Measurements from ENCODE around the gene MRPL46.
A peak's percentile ranks its signal among the peaks of the same experiment; 100 is the strongest.
"Not testable (repeated sequence)": the region's sequence is repeated elsewhere in the genome, so short reads cannot be mapped to it uniquely, and the experiment has no call there.

The MRPL46 gene

DNA sequence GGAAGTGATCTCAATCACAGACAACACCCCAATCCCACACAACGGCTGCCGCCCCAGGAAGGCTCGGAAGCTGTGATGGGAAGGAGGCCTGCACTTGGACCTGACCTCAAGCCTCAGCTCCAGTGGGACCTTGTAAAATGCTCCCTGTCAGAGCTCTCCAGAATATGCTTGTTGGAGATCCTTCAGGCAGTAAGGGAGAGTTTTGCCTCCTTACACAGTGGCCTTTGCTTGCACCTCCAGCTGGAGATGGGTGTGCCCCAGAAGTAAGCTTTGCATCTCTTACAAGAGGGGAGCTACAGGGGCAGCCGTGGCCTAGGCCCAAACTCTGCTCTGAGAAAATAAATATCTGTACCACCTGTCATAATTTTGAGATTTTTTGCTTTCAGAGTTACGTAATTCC lies 10.7 kb upstream of the MRPL46 start:
- no peak for DNase-seq (ENCODE audit: low read depth)

DNA sequence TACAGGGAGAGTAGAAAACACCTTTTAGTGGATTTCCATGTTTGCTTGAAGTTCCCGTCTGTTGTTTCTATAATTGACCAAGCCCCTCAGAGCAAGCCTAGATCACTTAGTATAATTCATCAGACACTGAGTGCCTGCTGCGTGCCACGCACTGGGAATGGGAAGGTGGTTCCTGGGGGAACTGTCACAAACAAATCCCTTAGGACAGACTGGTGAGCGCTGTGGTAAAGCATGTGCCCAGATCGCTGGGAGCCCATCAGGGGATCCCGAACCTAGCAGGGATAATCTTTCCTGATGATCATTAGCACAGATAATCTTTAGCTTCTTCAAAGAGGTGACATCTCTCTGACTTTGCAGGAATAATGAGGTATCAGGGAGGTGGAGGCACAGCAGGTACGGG lies 9.9 kb upstream of the MRPL46 start:
- no peak for DNase-seq (ENCODE audit: low read depth)

DNA sequence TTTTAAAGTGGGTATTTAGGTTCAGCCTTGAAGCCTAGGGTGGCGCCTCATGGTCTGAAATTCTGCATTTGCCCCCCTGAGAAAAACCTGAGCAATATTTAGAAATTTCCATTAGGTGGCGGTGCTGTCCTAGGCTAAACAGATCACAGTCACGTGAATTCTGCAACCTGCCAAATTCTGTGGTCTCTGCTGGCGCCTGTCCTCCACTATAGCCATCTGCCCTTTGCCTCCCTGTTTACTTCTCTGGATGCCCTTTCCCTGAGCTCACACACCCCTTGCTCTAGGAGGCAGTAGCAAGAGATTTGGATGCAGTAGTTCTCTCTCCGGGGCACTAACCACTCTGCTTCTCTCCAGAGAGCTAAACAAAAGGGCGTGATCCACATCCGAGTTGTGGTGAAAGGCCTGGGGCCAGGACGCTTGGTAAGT lies 9.5 kb upstream of the MRPL46 start:
- DNase-seq (ENCODE audit: low read depth), result peak; percentile 36

DNA sequence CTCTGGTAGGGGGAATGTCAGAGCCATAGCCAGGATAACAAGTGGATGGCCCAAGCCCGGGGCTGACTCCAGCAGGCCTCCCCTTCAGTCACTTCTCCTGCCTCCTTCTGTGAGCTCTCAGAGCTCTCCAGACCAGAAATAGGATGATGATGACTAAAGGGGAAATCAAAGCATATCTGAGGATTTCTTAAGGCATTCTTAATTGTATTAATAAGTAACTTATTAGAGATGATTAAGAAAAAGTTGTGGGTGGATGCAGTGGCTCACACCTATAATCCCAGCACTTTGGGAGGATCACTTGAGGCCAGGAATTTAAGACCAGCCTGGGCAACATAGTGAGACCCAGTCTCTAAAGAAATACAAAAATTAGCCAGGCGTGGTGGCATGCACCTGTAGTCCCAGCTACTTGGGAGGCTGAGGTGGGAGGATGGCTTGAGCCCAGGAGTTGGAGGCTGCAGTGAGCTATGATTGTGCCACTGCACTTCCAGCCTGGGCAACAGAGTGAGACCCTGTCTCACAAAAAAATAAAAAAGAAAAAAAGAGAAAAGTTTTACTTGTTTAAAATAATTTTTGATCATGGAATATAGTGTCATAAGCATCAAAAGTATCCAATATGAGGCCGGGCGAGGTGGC lies 6.6 kb upstream of the MRPL46 start:
- DNase-seq (ENCODE audit: low read depth), result not testable (repeated sequence)

DNA sequence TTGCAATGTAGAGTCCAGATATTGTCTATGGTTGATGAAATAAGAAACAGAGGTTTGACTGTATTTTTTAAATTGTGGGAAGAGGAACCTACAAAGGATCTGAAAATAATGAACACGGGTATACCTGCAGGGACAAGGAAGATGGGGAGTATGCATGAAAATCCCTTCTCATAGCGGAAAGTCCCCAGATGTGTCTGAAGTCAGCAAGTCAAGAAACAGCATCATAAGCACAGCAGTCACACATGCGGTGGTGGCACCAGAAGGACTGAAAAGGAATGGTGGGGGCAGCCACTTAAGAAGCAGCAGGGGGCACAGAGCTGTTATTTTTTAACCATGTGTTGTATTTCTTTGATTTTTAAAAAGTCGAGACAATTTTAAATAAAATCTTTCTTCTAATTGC lies 5.0 kb upstream of the MRPL46 start:
- no peak for DNase-seq (ENCODE audit: low read depth)

DNA sequence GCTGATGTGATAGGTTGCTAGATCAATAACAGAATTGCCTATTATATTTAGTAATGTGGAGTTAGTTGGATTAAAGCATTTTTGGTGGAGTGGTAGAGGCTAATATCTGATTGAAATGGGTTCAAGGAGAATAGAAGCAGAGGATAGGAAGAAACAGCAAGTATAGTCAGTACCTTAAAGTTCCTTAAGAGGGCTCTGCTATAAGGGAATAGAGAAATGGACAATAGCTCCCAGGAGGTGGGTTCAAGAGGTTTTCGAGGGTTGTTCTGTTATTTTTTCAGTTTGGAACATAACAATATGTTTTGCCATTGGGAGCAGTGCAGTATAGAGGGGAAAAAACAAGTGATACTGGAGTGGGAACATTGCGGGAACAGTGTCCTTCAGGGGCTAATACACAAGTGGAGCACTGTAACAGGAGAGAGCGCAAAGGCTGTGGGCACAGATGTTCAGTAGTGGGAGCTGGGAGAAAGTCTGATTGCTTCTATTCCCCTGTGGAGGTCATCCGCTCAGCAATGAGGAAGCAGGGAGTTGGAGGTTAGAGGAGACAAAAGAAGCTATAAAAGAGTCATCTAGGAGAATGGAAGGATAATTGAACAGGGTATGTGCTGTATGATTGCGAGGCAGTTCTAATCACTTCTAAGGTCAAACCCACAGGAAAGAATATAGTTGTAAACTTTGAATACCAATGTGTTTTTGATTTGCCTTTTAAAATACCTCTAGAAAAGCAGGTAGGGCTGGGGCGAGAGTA lies 3.6 kb upstream of the MRPL46 start:
- DNase-seq (ENCODE audit: low read depth), result no peak

DNA sequence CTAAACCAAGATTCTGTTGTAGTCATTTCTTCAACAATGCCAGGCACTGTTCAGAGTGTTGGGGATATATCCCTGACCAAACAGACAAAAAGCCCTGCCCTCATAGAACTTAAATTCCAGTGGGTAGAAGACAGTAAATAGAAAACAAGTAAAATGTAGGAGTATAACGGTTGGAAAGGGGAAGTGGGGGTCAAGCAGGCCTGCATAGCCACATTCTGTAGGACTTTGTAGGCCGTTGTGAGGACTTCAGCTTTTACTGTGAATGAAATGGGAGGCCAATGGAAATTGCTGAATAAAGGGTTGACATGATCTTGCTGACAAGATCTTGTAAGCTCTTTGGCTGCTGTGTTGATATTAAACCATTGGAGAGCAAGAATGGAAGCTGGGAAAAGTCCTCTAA lies 2.1 kb upstream of the MRPL46 start:
- DNase-seq (ENCODE audit: low read depth), result no peak

DNA sequence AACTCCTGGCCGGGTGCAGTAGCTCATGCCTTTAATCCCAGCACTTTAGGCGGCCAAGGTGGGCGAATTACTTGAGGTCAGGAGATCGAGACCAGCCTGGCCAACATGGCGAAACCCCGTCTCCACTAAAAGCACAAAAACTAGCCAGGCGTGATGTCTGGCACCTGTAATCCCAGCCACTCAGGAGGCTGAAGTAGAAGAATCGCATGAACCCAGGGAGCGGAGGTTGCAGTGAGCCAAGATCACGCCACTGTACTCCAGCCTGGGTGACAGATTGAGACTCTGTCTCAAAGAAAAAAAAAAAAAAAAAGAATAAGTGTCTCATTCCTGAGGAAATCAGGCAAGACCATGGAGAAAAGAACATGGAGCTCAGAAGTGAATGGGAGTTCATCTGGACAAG lies 1.5 kb upstream of the MRPL46 start:
- not testable (repeated sequence) for DNase-seq (ENCODE audit: low read depth)

DNA sequence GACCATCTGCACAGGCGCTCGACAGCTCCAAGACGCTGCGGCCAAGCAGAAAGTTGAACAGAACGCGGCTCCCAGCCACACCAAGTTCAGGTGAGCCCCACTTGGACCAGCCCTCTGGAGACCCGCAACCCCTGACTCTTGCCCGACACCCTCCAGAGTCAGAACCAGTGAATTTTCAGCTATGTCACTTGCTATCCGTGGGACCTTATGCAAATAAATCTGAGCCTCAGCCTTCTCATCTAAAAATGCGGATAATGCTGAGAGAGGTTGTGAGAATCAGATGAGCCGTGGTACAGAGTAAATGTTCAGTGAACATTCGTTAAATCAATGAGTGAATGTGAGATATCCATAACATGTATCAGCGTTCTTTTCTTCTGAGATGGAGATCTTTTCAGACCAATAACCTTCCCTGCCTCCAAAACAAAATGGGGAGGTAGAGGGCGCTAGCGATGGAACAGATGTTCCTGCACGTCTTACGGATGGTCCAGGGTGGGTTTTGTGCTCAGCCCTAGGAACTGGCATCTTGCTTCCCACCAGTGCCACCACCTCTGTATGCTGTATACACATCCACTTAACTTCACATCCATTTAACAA lies 844 bp upstream of the MRPL46 start:
- DNase-seq (ENCODE audit: low read depth), result no peak

DNA sequence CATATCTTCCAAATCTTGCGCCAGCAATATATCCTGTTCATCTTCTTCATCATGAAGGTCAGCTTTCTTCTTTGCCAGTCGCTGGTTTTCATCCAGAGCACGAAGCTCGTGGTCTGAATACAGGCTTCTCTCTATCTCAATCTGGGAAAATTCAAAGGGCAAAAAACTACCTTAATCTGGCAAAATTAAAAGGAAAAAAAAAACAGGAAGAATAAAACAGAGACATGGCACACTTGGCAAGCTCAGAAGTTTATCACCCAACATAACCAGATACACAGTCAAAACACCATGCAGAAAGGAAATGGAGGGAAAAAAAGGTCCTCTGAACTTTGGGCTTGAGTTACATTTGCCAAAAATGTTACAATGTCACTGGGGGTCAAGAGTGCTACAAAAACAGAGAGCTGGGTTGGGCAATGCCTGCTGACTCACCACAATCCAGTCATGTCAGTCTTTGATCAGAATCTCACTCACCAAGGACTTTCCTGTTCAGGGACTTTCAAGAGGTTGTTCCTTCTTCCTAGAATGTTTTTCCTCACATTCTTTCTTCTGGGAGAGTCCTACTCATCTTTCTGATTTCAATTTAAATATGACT lies 1.5 kb downstream of the MRPL46 start:
- DNase-seq (ENCODE audit: low read depth), result peak; percentile 13

DNA sequence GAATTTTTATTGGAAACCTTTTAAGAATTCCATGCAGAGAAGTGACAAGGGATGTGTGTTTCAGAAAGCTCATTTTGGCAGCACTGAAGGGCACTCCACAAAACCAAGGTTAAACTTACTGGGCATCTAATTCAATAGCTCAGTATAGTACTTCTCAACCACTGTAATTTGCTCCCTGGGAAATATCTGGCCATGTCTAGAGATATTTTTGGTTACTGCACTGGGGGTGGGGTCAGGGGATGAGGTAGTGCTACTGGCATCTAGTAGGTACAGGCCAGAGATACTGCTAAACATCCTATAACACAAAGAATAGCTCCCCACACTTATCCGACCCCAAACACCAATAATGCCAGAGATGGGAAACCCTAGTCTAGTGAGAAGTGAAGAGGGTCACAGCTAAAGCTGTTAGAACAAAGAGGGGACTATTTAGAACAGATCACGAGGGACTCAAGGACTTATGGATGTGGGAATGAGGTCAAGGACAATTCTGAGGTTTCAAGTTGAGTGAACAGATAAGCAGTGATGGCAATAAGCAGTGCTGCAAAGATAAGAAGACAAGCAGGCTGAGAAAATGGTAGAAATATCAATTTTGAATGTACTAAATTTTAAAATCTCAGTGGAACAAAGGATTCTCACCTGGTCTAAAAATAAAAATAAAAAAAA lies 3.2 kb downstream of the MRPL46 start:
- no peak for DNase-seq (ENCODE audit: low read depth)

DNA sequence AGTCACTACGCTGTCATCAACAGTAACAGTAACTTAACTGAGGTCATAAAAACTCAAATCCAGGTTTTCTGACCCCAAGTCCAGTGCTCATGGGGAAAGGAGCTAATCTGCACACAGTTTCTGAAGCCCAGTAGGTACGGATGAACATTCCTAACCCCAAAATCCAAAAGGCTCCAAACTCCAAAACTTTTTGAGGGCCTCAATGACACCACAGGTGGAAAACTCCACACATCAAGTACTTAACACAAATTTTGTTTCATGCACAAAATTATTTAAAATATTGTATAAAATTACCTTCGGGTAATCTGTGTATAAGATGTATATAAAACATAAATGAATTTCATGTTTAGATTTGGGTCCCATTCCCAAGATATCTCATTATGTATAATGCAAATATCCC lies 10.5 kb downstream of the MRPL46 start:
- DNase-seq (ENCODE audit: low read depth), result no peak

DNA sequence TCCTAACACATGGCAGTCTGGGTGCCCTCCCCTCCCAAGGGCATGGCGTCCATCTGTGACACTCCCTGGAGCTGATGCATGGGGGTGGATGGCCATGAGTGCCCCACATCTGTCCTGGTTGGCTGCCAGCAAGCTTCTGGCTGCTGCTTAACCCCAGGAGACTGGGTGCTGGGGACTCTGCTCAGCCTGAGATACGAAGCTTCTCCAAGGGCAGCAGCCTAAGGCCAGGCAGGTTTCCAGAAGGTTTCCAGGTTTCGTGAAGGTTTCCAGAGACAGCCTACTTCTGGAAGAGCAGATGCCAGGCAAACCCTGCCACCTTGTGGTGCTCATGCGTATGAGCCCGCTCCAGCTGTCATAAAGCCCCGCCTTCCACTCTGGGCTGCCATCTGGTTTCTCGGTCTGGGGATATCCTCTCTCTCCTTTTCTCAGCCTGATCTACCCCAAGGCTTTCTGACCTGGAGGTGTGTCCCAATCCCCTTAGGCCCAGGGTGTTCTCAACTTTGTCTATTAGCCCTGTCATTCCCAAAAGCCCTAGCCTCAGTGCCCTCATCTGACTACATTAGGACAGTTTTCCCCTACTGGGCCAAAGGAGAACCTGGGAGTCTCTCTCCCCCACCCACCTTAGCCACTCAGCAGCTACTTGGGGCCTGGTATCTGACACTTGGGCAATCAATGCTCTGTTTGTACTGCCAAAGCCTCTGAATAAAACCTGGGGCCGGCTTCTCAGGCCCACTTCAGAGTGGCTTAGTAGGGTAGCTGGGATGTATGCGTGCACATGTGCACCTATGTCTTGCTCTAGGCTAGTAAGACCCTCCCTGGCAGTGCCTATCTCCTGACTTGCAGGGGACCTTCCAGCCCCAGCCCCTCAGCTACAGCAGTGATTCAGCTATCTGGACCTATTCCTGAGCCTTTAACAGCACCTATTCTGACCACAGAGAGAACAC lies 12.0 kb downstream of the MRPL46 start:
- DNase-seq (ENCODE audit: low read depth), result peak; percentile 65

DNA sequence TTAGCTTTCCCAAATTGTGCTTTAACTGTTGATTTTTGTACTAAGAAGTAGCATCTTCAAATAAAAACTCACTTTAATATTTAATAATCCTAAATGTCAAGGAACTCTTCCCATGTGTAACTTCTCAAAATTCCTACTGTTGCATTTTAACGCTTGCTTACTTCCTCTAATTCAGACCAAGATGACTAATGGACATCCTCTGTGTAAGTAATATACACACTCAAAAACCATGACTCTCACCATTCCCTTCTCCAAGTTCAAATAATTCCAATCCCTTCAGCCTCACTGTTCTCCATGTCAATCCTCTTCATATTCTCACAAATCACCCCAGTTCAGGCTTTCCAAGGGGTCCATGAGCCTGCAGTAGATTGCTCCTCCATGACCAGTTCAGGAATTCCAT lies 13.0 kb downstream of the MRPL46 start:
- no peak for DNase-seq (ENCODE audit: low read depth)

DNA sequence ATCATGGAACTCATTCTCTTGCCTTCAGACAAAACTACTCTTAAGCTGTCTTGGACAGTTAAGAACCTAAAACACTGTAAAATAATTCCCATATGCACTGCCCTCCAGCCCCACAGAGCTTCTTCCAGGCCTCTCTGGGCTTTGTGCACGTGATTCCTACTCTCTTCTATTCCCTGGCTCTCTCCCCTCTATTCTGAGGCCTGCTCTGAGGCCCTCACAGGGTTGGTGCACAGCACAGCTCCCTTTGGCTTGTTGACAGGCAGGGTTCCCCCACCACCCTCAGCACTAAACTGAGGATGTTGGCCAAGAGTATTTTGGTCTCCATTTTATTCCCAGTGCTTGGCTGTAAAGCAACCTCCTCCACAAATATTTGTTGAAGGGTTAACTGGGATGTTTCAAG lies 13.5 kb downstream of the MRPL46 start:
- no peak for DNase-seq (ENCODE audit: low read depth)

DNA sequence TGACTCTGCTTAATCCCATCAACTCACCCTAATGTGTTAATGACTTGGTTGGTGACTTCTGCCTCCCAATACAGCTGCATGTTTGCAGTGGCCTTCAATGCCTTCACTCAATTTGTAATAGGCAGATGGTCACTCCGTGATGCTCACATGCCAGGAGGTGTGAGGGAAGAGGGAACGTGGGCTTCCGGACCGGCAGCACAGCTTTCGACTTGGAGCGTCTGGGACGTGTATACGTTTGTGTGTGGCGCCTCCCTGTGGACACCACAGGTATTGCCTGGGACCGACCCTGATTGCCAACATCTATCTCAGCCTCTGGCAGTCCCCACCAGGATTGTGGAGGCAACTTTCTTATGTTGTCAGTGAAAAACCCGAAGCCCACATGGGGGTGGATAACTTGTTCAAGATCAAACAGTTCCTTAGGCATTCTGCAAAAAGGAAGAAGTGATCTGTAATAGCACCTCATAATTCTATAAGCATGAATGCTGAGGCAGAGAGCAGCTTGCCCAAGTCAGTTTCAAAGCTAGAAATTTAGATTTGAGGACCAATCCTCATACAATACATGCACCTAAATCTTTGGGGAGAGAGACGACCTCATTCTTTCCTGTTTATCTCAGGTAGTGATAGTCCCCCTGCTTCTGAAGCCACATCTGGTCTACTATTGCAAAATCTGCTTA lies 16.9 kb downstream of the MRPL46 start:
- peak; percentile 47 for DNase-seq (ENCODE audit: low read depth)

DNA sequence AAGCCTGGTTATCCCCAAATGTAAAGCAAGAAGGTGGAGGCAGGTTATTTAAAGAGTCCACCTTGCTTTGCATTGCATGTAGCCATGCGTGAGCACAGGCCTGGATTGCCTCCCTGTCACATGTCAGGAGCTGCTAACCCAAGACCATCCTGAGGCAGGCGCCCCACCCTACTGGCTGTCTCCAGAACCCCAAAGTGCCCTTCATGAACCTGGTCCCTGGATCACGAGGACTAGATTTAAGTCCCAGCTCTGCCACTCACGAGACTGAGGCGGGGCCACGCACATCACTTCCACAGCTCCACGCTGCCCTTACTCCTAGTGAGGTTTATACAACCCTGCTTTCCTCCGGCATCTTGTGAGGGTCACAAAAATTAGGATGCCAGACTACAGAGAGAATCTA lies 17.6 kb downstream of the MRPL46 start:
- no peak for DNase-seq (ENCODE audit: low read depth)

DNA sequence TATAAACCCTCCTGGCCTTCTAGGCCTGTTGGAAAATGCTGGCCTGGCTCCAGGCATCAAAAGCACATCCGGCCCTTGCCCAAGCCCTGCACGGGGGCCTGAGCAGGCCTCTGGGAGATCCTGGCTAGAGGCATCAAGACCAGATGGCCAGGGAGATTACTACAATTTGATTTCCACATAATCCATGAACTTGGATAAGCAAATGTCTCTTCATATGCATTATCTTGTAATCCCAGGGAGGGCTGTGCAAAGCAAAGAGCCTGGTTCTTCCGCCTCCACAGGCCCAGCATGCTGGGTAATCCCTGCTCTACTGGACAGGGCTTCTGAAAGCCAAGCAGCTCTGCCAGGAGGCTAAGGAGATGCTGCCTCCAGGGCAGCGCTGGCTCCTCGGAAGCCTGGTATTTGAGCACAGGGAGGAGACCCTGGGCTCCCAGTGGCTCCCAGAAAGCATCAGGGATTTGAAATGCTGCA lies 18.2 kb downstream of the MRPL46 start:
- DNase-seq (ENCODE audit: low read depth), result no peak

DNA sequence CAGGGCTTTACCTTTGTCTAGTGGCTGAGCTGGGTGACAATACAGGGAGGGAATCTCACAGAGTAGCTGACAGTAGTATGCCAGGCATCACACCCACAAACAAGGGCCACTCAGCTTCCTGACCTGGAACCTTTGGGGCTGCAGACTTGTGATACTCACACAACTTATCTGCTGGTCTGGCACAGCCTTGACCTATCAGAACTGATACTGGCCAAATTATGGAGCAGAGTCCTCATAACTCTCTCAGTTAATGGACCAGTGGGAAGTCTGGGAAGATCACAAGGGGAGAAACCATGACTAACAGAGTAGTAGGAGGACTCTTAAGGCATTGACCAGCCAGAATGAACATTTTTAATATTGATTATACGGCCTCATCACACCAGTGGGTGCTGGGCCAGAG lies 19.4 kb downstream of the MRPL46 start:
- no peak for DNase-seq (ENCODE audit: low read depth)

DNA sequence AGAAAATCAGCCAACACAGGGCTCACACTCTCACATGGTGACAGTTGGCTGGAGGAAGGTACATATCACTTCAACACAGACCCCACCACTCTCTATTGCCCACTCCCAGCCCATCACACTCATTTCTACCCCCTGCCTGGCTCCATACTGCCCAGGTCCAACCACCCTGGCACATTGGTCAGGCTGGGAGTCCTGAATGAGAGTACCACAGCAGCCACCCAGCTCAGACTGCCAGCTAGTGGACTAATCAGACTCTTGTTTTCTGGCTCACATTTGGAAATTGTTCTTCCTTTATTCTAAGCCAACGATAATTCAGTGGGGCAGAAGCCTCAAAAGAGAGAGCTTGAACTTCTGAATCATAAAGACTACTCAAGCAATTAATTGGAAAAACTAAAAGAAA lies 20.0 kb downstream of the MRPL46 start:
- no peak for DNase-seq (ENCODE audit: low read depth)

Data from fibroblast of the conjunctiva (primary cell).